Fibroblast of lung (primary cell): Measurements from ENCODE around the gene MYO1G. TPM values are rescaled to one million over a fixed set of nuclear protein-coding genes. Genes with fewer than 3 reads are reported as not detected.

Experiments
- DNase-seq, 2 donors: peaks; one replicate each; pipeline versions ENCODE4 v3.0.0 to v3.0.0-alpha.2; 2010; ENCODE audit warnings: low read depth in 2 of 2
- H2AFZ ChIP-seq: 2 replicates; pipeline ENCODE4 v1.5.1; 2012; ENCODE audit warnings: low read length, control low read depth, inconsistent platforms
- H3K27ac ChIP-seq: 2 replicates; pipeline ENCODE4 v1.5.1; 2011; ENCODE audit warnings: low read length, control low read depth; ENCODE audit not compliant: insufficient read depth
- H3K27me3 ChIP-seq: 2 replicates; pipeline ENCODE4 v1.5.1; 2011; ENCODE audit warnings: mild to moderate bottlenecking, low read length; ENCODE audit not compliant: control insufficient read depth, insufficient read depth
- H3K36me3 ChIP-seq: 2 replicates; pipeline ENCODE4 v1.5.1; 2011; ENCODE audit warnings: low read length; ENCODE audit not compliant: control insufficient read depth, insufficient read depth
- H3K4me1 ChIP-seq: 2 replicates; pipeline ENCODE4 v1.5.1; 2011; ENCODE audit warnings: low read length; ENCODE audit not compliant: control insufficient read depth, insufficient read depth; ENCODE audit errors: extremely low read depth
- H3K4me2 ChIP-seq: 2 replicates; pipeline ENCODE4 v1.5.1; 2011; ENCODE audit warnings: low read length, control low read depth; ENCODE audit not compliant: insufficient read depth; ENCODE audit errors: extremely low read depth
- H3K4me3 ChIP-seq, 4 experiments: fragments of 200-600 bp in 1 of 4; sonication (generic) in 1 of 4; replicated peaks in 1 of 4; 2 replicates each; pipeline ENCODE4 v1.5.1; 2011 to 2016; ENCODE audit warnings: low read length in 4 of 4, low read depth in 3 of 4, mild to moderate bottlenecking in 3 of 4, control low read depth in 2 of 4, inconsistent platforms in 1 of 4, mixed read lengths in 1 of 4; ENCODE audit not compliant: insufficient read depth in 1 of 4; ENCODE audit errors: control extremely low read depth in 1 of 4
- H3K79me2 ChIP-seq: 2 replicates; pipeline ENCODE4 v1.5.1; 2012; ENCODE audit warnings: mild to moderate bottlenecking, low read length, inconsistent platforms; ENCODE audit not compliant: control insufficient read depth, insufficient read depth
- H3K9ac ChIP-seq: 2 replicates; pipeline ENCODE4 v1.5.1; 2011; ENCODE audit warnings: mild to moderate bottlenecking, low read length, control low read depth; ENCODE audit not compliant: insufficient read depth
- H3K9me3 ChIP-seq: 2 replicates; pipeline ENCODE4 v1.5.1; 2012; ENCODE audit warnings: low read depth, low read length; ENCODE audit not compliant: control insufficient read depth, insufficient read depth
- H4K20me1 ChIP-seq: 2 replicates; pipeline ENCODE4 v1.5.1; 2011; ENCODE audit warnings: low read length; ENCODE audit not compliant: control insufficient read depth, insufficient read depth; ENCODE audit errors: extremely low read depth
- CTCF ChIP-seq, 2 donors: IDR thresholded peaks in 1 of 2; conservative IDR thresholded peaks in 1 of 2; 1 replicate in 1 of 2; 2 replicates in 1 of 2; pipeline ENCODE4 v1.5.1; 2011 to 2012; ENCODE audit warnings: low read length in 2 of 2, control low read depth in 1 of 2, inconsistent platforms in 1 of 2, low read depth in 1 of 2, mild to moderate bottlenecking in 1 of 2
- EZH2 ChIP-seq: IDR thresholded peaks from 2 replicates; pipeline ENCODE4 v1.5.1; 2012; ENCODE audit warnings: low read length, control low read depth, mild to moderate bottlenecking; ENCODE audit errors: missing control alignments
- polyA plus RNA-seq, 2 donors: library from polyadenylated mRNA; depleted of rRNA in 1 of 2; stranded (reverse) in 1 of 2; unstranded in 1 of 2; fragments of >200 nt; gene quantifications; 2 replicates each; pipeline ENCODE4 v1.2.1, GENCODE V29; 2011 to 2012; ENCODE audit warnings: missing spikeins in 1 of 2
- total RNA-seq: library from RNA; depleted of rRNA; stranded (reverse); fragments of >200 nt; gene quantifications from 2 replicates; pipeline ENCODE4 v1.2.1, GENCODE V29; 2014

MYO1G gene
- total and polyA plus RNA-seq, 2 donors (not counting 1 experiment from before 2014, with no cell fraction given), result under 0.01 to 0.10 TPM

DNA sequence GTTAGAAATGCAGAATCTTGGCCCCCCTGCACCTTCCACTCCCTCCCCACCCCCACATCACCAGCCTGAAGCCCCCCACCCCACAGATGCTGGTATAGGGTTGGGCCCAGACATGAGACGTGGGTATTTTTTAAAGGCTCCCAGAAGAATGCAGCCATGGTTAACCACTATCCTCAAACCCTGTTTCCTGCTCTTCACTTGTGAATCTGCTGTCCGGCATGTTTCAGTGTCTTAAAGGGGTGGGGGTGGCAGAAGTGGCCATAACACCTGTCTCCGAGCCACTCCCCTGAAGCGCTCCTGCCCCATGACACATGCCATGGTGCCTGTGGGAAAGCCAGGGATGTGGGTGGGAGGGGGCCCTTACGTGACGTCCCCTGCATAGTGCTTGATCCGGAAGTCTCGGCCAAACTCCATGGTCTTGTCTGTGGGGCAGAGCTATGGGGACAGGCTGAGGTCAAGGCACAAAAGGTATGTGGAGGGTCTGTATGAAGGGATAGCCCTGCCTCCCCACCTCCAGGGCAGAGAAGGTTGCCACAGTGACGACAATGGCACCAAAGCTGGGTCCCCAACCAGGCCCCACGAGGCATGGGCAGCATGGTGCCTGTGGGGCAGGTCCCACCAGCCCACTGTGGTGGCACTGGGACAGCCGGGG is 9.6 kb downstream of the MYO1G start:
- no peak for DNase-seq
- H3K9me3 ChIP-seq, result no peaks in the 10 kb centered on the region
- peaks cover 7% of the 10 kb centered on the region for H3K27me3 ChIP-seq
- no peaks in the 10 kb centered on the region for H3K36me3 ChIP-seq
- no peak for TF ChIP-seq EZH2
- TF ChIP-seq CTCF (conservative IDR thresholded peaks at IDR 0.05 in 1 of 2, IDR thresholded peaks at IDR 0.05 in 1 of 2; ENCODE audit: low read depth in 1 of 2, low read length in 2 of 2), result no peak
- H3K79me2 ChIP-seq, result no peaks in the 10 kb centered on the region
- no peaks in the 10 kb centered on the region for H4K20me1 ChIP-seq
- H3K9ac ChIP-seq, result no peak overlapping the region
- H2AFZ ChIP-seq, result no peak overlapping the region
- H3K27ac ChIP-seq, result no peak overlapping the region
- H3K4me1 ChIP-seq, result no peaks in the 10 kb centered on the region
- no peak overlapping the region for H3K4me3 ChIP-seq
- no peak overlapping the region for H3K4me2 ChIP-seq

GRCh38 chr7:44967571-44968446 is 11.0 kb downstream of the MYO1G start:
- TF ChIP-seq CTCF (conservative IDR thresholded peaks at IDR 0.05 in 1 of 2, IDR thresholded peaks at IDR 0.05 in 1 of 2; ENCODE audit: low read depth in 1 of 2, low read length in 2 of 2) (peak in 1 of 2 donors; percentile 26), EZH2 (no peak)
- peak in 1 of 2 donors; percentile 32 for DNase-seq
- H2AFZ ChIP-seq, result no peak overlapping the region

GRCh38 chr7:44966731-44967538 is 11.9 kb downstream of the MYO1G start:
- H3K4me1 ChIP-seq, result no peaks in the 10 kb centered on the region
- H3K36me3 ChIP-seq, result no peaks in the 10 kb centered on the region
- H4K20me1 ChIP-seq, result no peaks in the 10 kb centered on the region
- H3K27ac ChIP-seq, result no peak overlapping the region
- no peak overlapping the region for H2AFZ ChIP-seq
- H3K9ac ChIP-seq, result no peak overlapping the region
- TF ChIP-seq EZH2, result no peak
- no peak for TF ChIP-seq CTCF (conservative IDR thresholded peaks at IDR 0.05 in 1 of 2, IDR thresholded peaks at IDR 0.05 in 1 of 2; ENCODE audit: low read depth in 1 of 2, low read length in 2 of 2)
- H3K9me3 ChIP-seq, result no peaks in the 10 kb centered on the region
- H3K27me3 ChIP-seq, result peaks cover 11% of the 10 kb centered on the region
- no peak for DNase-seq
- H3K79me2 ChIP-seq, result no peaks in the 10 kb centered on the region
- no peak overlapping the region for H3K4me3 ChIP-seq
- no peak overlapping the region for H3K4me2 ChIP-seq

More at GRCh38 chr7:44967571-44968446, 11.0 kb downstream of the MYO1G start:
- Histone ChIP-seq H3K9ac (no peak overlapping the region), H3K36me3 (no peaks in the 10 kb centered on the region), H3K4me3 (no peak overlapping the region), H3K27me3 (peaks cover 7% of the 10 kb centered on the region), H3K27ac (no peak overlapping the region), H3K4me2 (no peak overlapping the region), H3K4me1 (no peaks in the 10 kb centered on the region), H3K79me2 (no peaks in the 10 kb centered on the region), H4K20me1 (no peaks in the 10 kb centered on the region), H3K9me3 (no peaks in the 10 kb centered on the region)
